Measurements from ENCODE around the gene HLA-DPA1.

The HLA-DPA1 gene

GRCh38 chr6:33076406-33076934, 3.0 kb upstream of the HLA-DPA1 start:
- Histone ChIP-seq H2BK15ac (replicated peaks; ENCODE audit: low read depth) (no peak overlapping the region), H3K27me3 (ENCODE audit: insufficient read depth, low read length, poor library complexity) (no peaks in the 10 kb centered on the region), H3K23ac (ENCODE audit: low read length) (no peak overlapping the region), H2BK120ac (ENCODE audit: low read depth, low read length) (no peak overlapping the region), H3K9ac (ENCODE audit: low read length) (no peak overlapping the region), H2AK5ac (ENCODE audit: low read length) (no peak overlapping the region), H4K5ac (ENCODE audit: low read length) (no peak overlapping the region), H3K18ac (ENCODE audit: low read length) (no peak overlapping the region), H2BK5ac (ENCODE audit: low read length) (no peak overlapping the region), H3K36me3 (ENCODE audit: control insufficient read depth, insufficient read depth, low read length) (no peaks in the 10 kb centered on the region), H3K27ac (ENCODE audit: low read depth, low read length) (no peak overlapping the region), H3K4ac (ENCODE audit: low read depth, low read length) (no peak overlapping the region), H3K4me3 (ENCODE audit: low read length) (no peak overlapping the region), H3K4me2 (ENCODE audit: low read length) (no peak overlapping the region), H3K56ac (ENCODE audit: low read length) (no peak overlapping the region), H3K79me2 (ENCODE audit: control insufficient read depth, insufficient read depth, low read length) (no peaks in the 10 kb centered on the region), H3K79me1 (ENCODE audit: low read length) (no peaks in the 10 kb centered on the region), H3K4me1 (ENCODE audit: control insufficient read depth, low read depth, low read length) (no peaks in the 10 kb centered on the region), H4K8ac (ENCODE audit: low read depth, low read length) (no peak overlapping the region)
- WGBS (ENCODE audit: extremely low coverage, insufficient coverage, low lambda C conversion rate), result no CpG with 5 or more reads among the region's 3 CpGs
- no peak for DNase-seq

DNA sequence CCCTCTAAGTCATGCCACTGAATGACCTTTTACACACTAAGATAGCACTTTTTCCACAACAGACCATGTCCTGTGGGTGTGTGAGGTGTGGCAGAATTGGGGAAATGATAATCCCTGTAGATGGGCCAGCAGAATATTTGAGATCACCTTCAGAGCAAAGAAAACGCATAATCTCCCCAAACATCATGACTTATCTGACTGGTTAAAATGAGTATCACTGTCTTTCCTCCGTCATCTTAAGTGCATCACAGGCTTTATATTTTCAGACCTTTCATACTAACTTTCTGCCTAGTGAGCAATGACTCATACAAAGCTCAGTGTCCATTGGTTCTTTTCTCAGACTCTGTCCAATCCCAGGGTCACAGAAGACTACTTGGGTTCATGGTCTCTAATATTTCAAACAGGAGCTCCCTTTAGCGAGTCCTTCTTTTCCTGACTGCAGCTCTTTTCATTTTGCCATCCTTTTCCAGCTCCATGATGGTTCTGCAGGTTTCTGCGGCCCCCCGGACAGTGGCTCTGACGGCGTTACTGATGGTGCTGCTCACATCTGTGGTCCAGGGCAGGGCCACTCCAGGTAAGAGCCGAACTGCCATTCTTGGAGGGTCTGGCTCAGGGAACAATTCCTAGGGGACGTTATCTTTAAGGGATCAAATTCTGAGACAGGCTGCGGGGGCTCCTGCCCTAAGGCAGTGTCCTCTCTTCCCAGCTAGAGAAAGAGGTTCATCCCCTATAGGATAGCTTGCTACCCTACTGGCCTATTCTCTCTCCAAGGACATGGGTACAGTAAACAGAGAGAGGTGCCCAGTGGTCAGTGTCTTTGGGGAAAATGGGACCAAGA, 2.3 kb upstream of the HLA-DPA1 start, which contains the start of gene HLA-DPB1:
Gene HLA-DPB1, plus strand, starts transcription at position 423 of the 838 bp plus-strand sequence. Its CDS starts 52 bp downstream, at position 475.
- Histone ChIP-seq H4K5ac (ENCODE audit: low read length) (no peak within 1 kb of the TSS), H3K18ac (ENCODE audit: low read length) (no peak within 1 kb of the TSS), H3K4me3 (ENCODE audit: low read length) (no peak within 1 kb of the TSS), H3K23ac (ENCODE audit: low read length) (no peak within 1 kb of the TSS), H3K9ac (ENCODE audit: low read length) (no peak within 1 kb of the TSS), H2AK5ac (ENCODE audit: low read length) (no peak within 1 kb of the TSS), H2BK120ac (ENCODE audit: low read depth, low read length) (no peak within 1 kb of the TSS), H3K36me3 (ENCODE audit: control insufficient read depth, insufficient read depth, low read length) (no peaks in the 10 kb centered on the region), H3K56ac (ENCODE audit: low read length) (no peak within 1 kb of the TSS), H3K27me3 (ENCODE audit: insufficient read depth, low read length, poor library complexity) (no peaks in the 10 kb centered on the region), H3K79me2 (ENCODE audit: control insufficient read depth, insufficient read depth, low read length) (no peaks in the 10 kb centered on the region), H2BK5ac (ENCODE audit: low read length) (no peak within 1 kb of the TSS), H3K4me1 (ENCODE audit: control insufficient read depth, low read depth, low read length) (no peaks in the 10 kb centered on the region), H3K4me2 (ENCODE audit: low read length) (no peak within 1 kb of the TSS), H2BK15ac (replicated peaks; ENCODE audit: low read depth) (no peak within 1 kb of the TSS), H3K4ac (ENCODE audit: low read depth, low read length) (no peak within 1 kb of the TSS), H4K8ac (ENCODE audit: low read depth, low read length) (no peak within 1 kb of the TSS), H3K27ac (ENCODE audit: low read depth, low read length) (no peak within 1 kb of the TSS), H3K79me1 (ENCODE audit: low read length) (no peaks in the 10 kb centered on the region)
- no peak for DNase-seq
- no CpG with 5 or more reads among the region's 10 CpGs for WGBS (ENCODE audit: extremely low coverage, insufficient coverage, low lambda C conversion rate)

- no peak overlapping the region for H2BK120ac ChIP-seq (ENCODE audit: low read depth, low read length)
- DNase-seq, result no peak
- no peak overlapping the region for H3K4ac ChIP-seq (ENCODE audit: low read depth, low read length)
- no peak overlapping the region for H3K4me3 ChIP-seq (ENCODE audit: low read length)
- no peaks in the 10 kb centered on the region for H3K36me3 ChIP-seq (ENCODE audit: control insufficient read depth, insufficient read depth, low read length)
- WGBS (ENCODE audit: extremely low coverage, insufficient coverage, low lambda C conversion rate), result no CpG with 5 or more reads among the region's 4 CpGs
- H3K23ac ChIP-seq (ENCODE audit: low read length), result no peak overlapping the region
- H2AK5ac ChIP-seq (ENCODE audit: low read length), result no peak overlapping the region
- H4K5ac ChIP-seq (ENCODE audit: low read length), result no peak overlapping the region
- no peaks in the 10 kb centered on the region for H3K27me3 ChIP-seq (ENCODE audit: insufficient read depth, low read length, poor library complexity)
- no peaks in the 10 kb centered on the region for H3K79me2 ChIP-seq (ENCODE audit: control insufficient read depth, insufficient read depth, low read length)
- no peak overlapping the region for H3K56ac ChIP-seq (ENCODE audit: low read length)
- no peaks in the 10 kb centered on the region for H3K4me1 ChIP-seq (ENCODE audit: control insufficient read depth, low read depth, low read length)
- no peak overlapping the region for H3K9ac ChIP-seq (ENCODE audit: low read length)
- no peak overlapping the region for H2BK15ac ChIP-seq (replicated peaks; ENCODE audit: low read depth)
- H3K27ac ChIP-seq (ENCODE audit: low read depth, low read length), result no peak overlapping the region
- H3K4me2 ChIP-seq (ENCODE audit: low read length), result no peak overlapping the region
- H3K18ac ChIP-seq (ENCODE audit: low read length), result no peak overlapping the region
- H4K8ac ChIP-seq (ENCODE audit: low read depth, low read length), result no peak overlapping the region
- no peaks in the 10 kb centered on the region for H3K79me1 ChIP-seq (ENCODE audit: low read length)
- H2BK5ac ChIP-seq (ENCODE audit: low read length), result no peak overlapping the region
These were observed 1.7 kb upstream of the HLA-DPA1 start for GRCh38 chr6:33075208-33075567.

- Histone ChIP-seq H3K4me3 (ENCODE audit: low read length) (no peak overlapping the region), H3K23ac (ENCODE audit: low read length) (no peak overlapping the region), H3K9ac (ENCODE audit: low read length) (no peak overlapping the region), H4K5ac (ENCODE audit: low read length) (no peak overlapping the region), H2BK5ac (ENCODE audit: low read length) (no peak overlapping the region), H3K56ac (ENCODE audit: low read length) (no peak overlapping the region), H2BK120ac (ENCODE audit: low read depth, low read length) (no peak overlapping the region), H3K27me3 (ENCODE audit: insufficient read depth, low read length, poor library complexity) (no peaks in the 10 kb centered on the region), H3K36me3 (ENCODE audit: control insufficient read depth, insufficient read depth, low read length) (no peaks in the 10 kb centered on the region), H3K4ac (ENCODE audit: low read depth, low read length) (no peak overlapping the region), H3K18ac (ENCODE audit: low read length) (no peak overlapping the region), H3K79me2 (ENCODE audit: control insufficient read depth, insufficient read depth, low read length) (no peaks in the 10 kb centered on the region), H3K79me1 (ENCODE audit: low read length) (no peaks in the 10 kb centered on the region), H3K4me2 (ENCODE audit: low read length) (no peak overlapping the region), H3K4me1 (ENCODE audit: control insufficient read depth, low read depth, low read length) (no peaks in the 10 kb centered on the region), H3K27ac (ENCODE audit: low read depth, low read length) (no peak overlapping the region), H4K8ac (ENCODE audit: low read depth, low read length) (no peak overlapping the region), H2BK15ac (replicated peaks; ENCODE audit: low read depth) (no peak overlapping the region), H2AK5ac (ENCODE audit: low read length) (no peak overlapping the region)
- DNase-seq, result no peak
- WGBS (ENCODE audit: extremely low coverage, insufficient coverage, low lambda C conversion rate), result no CpG with 5 or more reads among the region's 7 CpGs
These were observed 845 bp downstream of the HLA-DPA1 start for GRCh38 chr6:33072508-33073100.

- Histone ChIP-seq H3K4ac (ENCODE audit: low read depth, low read length) (no peak overlapping the region), H3K79me2 (ENCODE audit: control insufficient read depth, insufficient read depth, low read length) (no peaks in the 10 kb centered on the region), H4K8ac (ENCODE audit: low read depth, low read length) (no peak overlapping the region), H2BK120ac (ENCODE audit: low read depth, low read length) (no peak overlapping the region), H4K5ac (ENCODE audit: low read length) (no peak overlapping the region), H3K79me1 (ENCODE audit: low read length) (no peaks in the 10 kb centered on the region), H3K23ac (ENCODE audit: low read length) (no peak overlapping the region), H3K4me2 (ENCODE audit: low read length) (no peak overlapping the region), H3K9ac (ENCODE audit: low read length) (no peak overlapping the region), H3K4me1 (ENCODE audit: control insufficient read depth, low read depth, low read length) (no peaks in the 10 kb centered on the region), H3K36me3 (ENCODE audit: control insufficient read depth, insufficient read depth, low read length) (no peaks in the 10 kb centered on the region), H3K4me3 (ENCODE audit: low read length) (no peak overlapping the region), H3K56ac (ENCODE audit: low read length) (no peak overlapping the region), H3K27me3 (ENCODE audit: insufficient read depth, low read length, poor library complexity) (no peaks in the 10 kb centered on the region), H2AK5ac (ENCODE audit: low read length) (no peak overlapping the region), H3K18ac (ENCODE audit: low read length) (no peak overlapping the region), H2BK15ac (replicated peaks; ENCODE audit: low read depth) (no peak overlapping the region), H2BK5ac (ENCODE audit: low read length) (no peak overlapping the region), H3K27ac (ENCODE audit: low read depth, low read length) (no peak overlapping the region)
- WGBS (ENCODE audit: extremely low coverage, insufficient coverage, low lambda C conversion rate), result no CpG with 5 or more reads among the region's 6 CpGs
- DNase-seq, result no peak
These were observed 1.9 kb downstream of the HLA-DPA1 start for GRCh38 chr6:33071569-33071968.
